Posterior cingulate gyrus (tissue), 11 donors: ENCODE data around the gene SPATA32.

Experiments
- DNase-seq, 10 donors: peaks; one replicate each; pipeline versions ENCODE4 v3.0.0 to v3.0.0-alpha.2; 2020 to 2021; ENCODE audit warnings: mixed read lengths in 3 of 10
- intact Hi-C: fragments of 100-400 bp; cut with DNase I; formaldehyde crosslinking; loops from one replicate; pipeline ENCODE4 v1.15.1; 2023

Gene SPATA32

DNA sequence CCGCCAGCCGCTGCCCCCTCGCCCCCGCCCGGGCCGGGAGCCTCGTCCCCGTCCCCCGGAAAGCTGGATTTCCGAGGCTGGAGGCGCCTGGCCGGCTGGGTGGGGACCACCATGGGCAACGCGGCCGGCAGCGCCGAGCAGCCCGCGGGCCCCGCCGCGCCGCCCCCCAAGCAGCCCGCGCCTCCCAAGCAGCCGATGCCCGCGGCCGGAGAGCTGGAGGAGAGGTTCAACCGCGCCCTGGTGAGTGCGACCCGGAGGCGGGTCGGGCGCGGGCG, 39.9 kb downstream of the SPATA32 start:
- intact Hi-C loops = no loop called here
- peak in 1 of 10 donors; percentile 72 for DNase-seq

DNA sequence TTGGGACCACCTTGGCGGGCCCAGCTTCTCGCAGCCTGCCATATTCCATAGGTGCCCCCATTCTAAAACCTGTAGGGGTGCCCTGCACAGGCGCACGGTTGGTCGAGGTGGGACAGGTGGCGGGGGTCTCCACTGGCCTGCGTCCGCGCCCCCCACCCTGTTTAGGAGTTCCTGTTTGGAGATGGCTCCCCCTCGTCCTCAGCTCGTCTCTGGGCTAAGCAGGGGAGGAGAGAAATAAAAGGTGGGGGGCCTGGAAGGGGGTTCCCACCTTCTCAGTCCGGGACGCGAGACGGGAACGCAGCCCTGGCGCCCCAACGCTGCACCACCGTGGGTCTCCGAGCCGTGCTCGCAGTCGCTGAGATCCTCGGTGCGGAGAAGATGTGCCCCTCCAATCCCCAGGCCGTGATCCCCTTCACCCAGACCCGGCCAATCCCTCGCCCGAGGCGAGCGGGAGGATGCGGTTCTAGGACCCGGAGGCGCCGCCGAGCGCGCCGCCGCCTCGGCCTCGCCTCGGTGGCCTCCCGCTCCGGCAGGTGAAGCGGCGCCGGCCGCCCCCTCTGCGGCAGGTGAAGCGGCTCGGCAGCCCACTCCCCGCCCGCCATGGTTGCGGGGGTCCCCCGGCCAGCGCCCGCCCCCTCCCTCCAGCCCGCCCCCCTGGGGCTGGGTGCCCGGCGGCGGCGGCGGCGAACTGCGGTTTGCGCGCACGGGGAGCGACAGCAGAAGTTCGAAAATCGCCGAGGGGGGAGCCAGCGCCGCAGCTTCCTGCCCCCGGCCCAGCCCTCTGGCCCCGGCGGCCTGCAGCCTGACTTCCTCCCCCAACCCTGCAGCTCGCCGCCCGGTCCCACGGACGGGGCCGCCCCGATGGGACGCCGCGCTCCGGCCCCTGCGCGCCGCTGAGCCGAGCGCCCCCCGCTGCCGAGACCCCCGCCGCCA, 40.5 kb downstream of the SPATA32 start, which contains the start of gene FMNL1:
Gene FMNL1, plus strand, starts transcription at position 805 of the 933 bp plus-strand sequence. CDS start 240 bp downstream, outside the sequence.
- intact Hi-C loops = no loop called here
- peak in 3 of 10 donors; percentile 38 to 90 (median 79) for DNase-seq

DNA sequence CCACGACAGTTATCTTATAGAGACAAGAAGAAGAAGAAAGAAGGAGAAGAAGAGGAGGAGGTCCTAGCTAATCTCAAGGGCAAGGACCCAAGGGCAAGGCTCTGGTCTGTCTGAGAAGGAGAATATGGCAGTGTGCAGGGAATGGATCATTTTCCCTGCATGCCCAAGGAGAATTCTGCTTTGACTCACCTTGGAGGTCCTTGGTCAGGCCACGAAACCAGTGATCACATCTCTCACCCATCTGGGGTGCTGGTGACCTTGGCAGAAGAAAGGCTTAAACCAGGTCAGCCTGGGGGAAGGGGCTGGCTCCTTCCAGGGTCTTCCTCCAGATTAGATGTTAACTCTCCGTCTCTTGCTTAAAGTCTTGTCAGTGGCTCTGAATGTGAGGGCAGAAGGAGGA, 41.8 kb downstream of the SPATA32 start:
- intact Hi-C loops = no loop called here
- DNase-seq = peak in 2 of 10 donors; percentile 24 to 27

DNA sequence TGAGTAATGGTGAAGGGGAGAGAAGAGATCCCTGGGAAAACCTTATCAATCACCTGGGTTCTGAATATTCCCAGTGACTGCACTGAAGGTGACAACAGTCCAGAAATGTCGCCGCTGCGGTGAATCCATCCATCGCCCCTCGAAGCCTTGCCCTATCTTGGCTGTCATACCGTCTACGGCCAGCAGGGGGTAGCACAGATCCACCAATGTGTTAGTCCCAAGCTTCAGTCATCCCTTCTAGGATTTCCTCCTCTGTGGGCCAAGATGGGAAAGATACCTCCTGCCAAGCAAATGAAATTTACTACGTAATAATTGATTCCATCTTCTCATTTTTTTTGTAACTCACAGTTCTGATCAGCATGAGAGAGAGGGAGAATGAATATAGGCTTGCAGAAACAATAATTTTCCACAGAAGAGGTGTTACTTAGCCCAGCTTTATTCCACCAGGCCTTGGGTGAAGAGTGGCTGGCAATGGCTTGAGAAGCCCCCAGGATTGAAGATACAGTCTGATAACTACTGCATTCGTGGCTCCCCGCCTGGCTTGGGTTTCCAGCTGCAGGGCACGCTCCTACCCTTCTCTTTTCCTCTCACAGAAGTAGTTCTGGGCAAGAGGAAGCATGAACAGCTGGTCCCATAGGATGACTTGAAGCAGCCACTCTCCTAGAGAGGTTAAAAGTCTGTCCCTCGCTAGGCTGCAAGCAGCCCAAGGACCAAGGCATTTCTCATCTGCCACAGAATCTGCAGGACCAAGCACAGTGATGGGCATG, 42.8 kb downstream of the SPATA32 start:
- intact Hi-C loops = loop anchor here (1.0 kb wide), 1 partner anchor 166 kb away; no protein-coding TSS in a partner anchor
- peak; percentile 78 to 98 (median 94) for DNase-seq
